GM12874 (cell line): Measurements from ENCODE around the gene NPIPA5.

ENCODE experiments used
- CTCF ChIP-seq: IDR thresholded peaks from 2 replicates; pipeline ENCODE4 v1.5.1; 2011; ENCODE audit warnings: low read depth, mild to moderate bottlenecking, control low read depth, low read length, moderate library complexity; ENCODE audit not compliant: insufficient read depth

Gene NPIPA5

GRCh38 chr16:15415511-15415985 is 37.5 kb upstream of the NPIPA5 start:
- no peak for TF ChIP-seq CTCF

GRCh38 chr16:15404792-15405191 is 26.7 kb upstream of the NPIPA5 start:
- TF ChIP-seq CTCF, result no peak

DNA sequence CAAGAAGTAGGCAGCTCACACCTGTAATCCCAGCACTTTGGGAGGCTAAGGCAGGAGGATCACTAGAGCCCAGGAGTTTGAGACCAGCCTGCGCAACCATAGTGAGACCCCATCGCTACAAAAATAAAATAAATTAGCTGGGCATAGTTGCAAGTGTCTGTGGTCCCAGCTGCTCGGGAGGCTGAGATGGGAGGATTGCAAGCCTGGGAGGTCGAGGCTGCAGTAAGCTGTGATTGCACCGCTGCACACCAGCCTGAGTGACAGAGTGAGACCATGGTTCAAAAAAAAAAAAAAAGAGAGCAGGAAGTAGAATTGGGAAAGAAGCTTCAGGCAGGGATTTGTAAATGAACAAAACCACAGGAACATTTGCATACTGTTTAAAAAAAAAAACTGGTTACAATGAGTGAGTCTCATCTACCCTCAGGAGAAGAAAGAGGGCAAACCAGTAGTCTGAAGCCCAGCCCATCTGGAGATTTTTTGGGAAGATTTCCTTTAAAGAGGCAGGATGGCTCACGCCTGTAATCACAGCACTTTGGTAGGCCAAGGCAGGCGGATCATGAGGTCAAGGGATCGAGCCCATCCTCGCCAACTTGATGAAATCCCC is 25.4 kb upstream of the NPIPA5 start:
- no peak for TF ChIP-seq CTCF

- TF ChIP-seq CTCF, result no peak
Measured at GRCh38 chr16:15401972-15402371, 23.9 kb upstream of the NPIPA5 start.

DNA sequence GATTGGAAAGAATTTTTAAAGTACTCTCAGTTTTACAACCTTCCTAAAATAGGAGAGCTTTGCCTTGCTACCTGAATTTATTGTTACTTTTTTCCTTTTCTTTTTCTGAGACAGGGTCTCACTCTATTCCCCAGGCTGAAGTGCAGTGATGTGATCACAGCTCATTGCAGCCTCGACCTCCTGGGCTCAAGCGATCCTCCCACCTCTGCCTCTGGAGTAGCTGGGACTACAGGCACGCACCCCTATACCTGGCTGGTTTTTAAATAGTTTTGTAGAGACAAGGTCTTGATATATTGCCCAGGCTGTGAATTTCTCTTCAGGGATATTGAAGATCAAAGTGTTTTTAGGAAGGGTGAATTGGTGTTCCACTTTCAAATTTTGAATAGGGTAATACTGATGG is 21.2 kb upstream of the NPIPA5 start:
- TF ChIP-seq CTCF, result no peak

- no peak for TF ChIP-seq CTCF
Measured at GRCh38 chr16:15398618-15399316, 20.7 kb upstream of the NPIPA5 start.

DNA sequence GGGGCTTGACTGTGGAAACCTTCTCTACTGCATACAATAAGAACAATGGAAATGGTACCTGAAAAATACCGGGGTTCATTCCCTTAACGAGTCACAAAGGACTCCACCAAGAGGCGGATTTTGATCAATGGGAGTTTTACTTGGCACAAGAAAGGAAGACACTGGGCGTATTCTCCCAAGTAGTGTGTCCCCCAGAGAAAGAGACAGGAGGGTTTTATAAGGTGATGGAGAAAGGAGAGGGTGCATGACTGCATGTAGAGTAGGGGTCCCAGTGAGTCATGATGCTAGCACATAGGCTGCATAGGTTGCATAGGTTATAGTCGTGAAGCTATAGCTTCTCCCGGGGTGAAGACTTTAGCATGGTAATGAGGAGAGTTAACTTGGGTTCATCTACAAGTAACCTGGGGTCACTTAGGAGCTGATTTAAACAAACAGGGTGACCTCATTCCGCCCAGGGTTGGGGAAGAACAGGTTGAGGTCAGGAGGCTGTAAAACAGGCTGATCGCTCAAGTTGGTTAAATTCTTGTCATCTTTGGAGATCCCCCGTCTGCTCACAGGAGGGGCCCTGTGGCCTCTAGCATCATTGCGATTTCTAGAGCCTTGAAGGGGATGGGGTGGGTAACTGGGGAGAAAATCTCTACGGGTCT is 19.0 kb upstream of the NPIPA5 start:
- TF ChIP-seq CTCF, result no peak
